GM18867 (cell line): Measurements from ENCODE around the gene HOXB5.

Experiments used
- ATAC-seq: cut with Tn5 transposase; IDR thresholded peaks from one replicate; pipeline ENCODE4 v1.9.1; 2021; ENCODE audit warnings: mild to moderate bottlenecking, moderate library complexity; ENCODE audit not compliant: unreplicated experiment

HOXB5 gene

GRCh38 chr17:48591255-48592056, 2.1 kb downstream of the HOXB5 start:
- no peak for ATAC-seq

GRCh38 chr17:48590607-48591161, 2.9 kb downstream of the HOXB5 start:
- ATAC-seq, result no peak

- no peak for ATAC-seq
Observed at GRCh38 chr17:48589831-48590606, 3.6 kb downstream of the HOXB5 start, which contains the start of gene HOXB3. HOXB3 (minus strand) TSS chr17:48590241; CDS start chr17:48552474, 37,767 bp downstream.

GRCh38 chr17:48589060-48589830, 4.3 kb downstream of the HOXB5 start:
- ATAC-seq, result no peak

GRCh38 chr17:48588528-48588927, 5.1 kb downstream of the HOXB5 start:
- no peak for ATAC-seq

GRCh38 chr17:48588074-48588415, 5.5 kb downstream of the HOXB5 start:
- no peak for ATAC-seq

- ATAC-seq, result no peak
Observed at GRCh38 chr17:48587276-48588073, 6.1 kb downstream of the HOXB5 start.

GRCh38 chr17:48586355-48587258, 7.0 kb downstream of the HOXB5 start:
- ATAC-seq, result no peak

- no peak for ATAC-seq
Observed at GRCh38 chr17:48584223-48584741, 9.3 kb downstream of the HOXB5 start.

GRCh38 chr17:48583708-48584222, 9.8 kb downstream of the HOXB5 start:
- no peak for ATAC-seq

GRCh38 chr17:48582750-48583069, 10.9 kb downstream of the HOXB5 start:
- ATAC-seq, result no peak

- ATAC-seq, result no peak
Observed at GRCh38 chr17:48579760-48580554, 13.6 kb downstream of the HOXB5 start.

- ATAC-seq, result no peak
Observed at GRCh38 chr17:48579471-48579759, 14.2 kb downstream of the HOXB5 start.

GRCh38 chr17:48578616-48579470, 14.7 kb downstream of the HOXB5 start:
- peak; percentile 46 for ATAC-seq

GRCh38 chr17:48577946-48578615, 15.5 kb downstream of the HOXB5 start, which contains the start of gene HOXB4:
HOXB4 (minus strand) TSS chr17:48578350; CDS start chr17:48578319, 31 bp downstream.
- ATAC-seq, result peak; percentile 63

- peak; percentile 12 for ATAC-seq
Observed at GRCh38 chr17:48577330-48577945, 16.1 kb downstream of the HOXB5 start.
